Activated CD4-positive, alpha-beta T cell treated with anti-CD3 and anti-CD28 coated beads for 24 hours (primary cell): Measurements from ENCODE around the gene TMPRSS2.

ENCODE experiments used
- DNase-seq, 2 donors: peaks; one replicate each; pipeline ENCODE4 v3.0.0-alpha.2; 2020; ENCODE audit warnings: low read depth in 2 of 2

The TMPRSS2 gene

DNA sequence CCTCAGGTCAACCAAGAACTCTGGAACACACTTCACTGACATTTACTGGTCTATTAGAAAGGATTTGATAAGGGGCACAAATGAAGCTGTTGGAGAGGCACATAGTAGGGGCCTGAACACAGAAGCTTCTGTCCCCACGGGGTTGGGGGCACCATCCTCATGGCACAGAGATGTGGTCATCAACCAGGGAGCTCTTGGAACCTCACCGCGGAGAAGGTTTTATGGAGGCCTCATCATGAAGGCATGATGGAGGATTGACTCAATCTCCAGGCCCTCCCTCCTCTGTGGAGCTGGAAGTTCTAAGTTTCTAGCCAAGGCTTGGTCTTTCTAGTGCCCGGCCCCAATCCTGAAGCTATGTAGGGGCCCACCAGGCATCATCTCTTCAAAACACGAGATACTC lies 58.3 kb downstream of the TMPRSS2 start:
- no peak for DNase-seq

DNA sequence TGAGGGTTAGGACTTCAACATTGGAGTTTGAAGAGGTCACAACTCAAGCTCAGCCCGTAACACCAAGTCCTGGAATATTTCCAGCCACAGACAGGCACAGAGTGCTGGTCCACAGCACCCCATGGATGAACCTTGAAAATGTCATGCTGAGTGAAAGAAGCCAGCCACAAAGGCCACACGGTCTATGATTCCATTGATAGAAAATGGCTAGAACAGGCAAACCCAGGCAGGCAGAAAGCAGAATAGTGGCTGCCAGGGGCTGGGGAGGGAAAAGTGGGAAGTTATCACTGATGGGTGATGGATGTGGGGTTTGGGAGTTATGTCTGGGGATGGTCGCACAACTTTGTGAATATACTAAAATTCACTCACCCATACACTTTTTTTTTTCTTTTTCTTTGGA lies 60.6 kb downstream of the TMPRSS2 start:
- DNase-seq, result no peak

DNA sequence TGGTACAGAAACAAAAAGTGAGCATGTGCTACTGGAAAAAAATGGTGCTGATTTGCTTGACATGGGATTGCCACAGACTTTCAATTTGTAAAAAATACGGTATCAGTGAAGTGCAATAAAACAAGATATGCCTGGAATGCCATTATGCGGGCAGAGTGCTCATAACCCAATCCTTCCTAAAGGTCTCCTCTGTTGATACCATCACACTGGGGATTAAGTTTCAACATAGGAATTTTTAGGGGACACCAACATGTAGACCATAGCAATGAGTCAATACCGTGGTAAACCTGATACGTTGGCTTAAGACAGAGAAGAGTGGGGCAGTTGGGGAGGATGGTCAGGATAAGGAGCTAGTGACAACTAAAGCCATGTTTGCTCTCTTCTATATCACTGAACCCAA lies 61.4 kb downstream of the TMPRSS2 start:
- no peak for DNase-seq

DNA sequence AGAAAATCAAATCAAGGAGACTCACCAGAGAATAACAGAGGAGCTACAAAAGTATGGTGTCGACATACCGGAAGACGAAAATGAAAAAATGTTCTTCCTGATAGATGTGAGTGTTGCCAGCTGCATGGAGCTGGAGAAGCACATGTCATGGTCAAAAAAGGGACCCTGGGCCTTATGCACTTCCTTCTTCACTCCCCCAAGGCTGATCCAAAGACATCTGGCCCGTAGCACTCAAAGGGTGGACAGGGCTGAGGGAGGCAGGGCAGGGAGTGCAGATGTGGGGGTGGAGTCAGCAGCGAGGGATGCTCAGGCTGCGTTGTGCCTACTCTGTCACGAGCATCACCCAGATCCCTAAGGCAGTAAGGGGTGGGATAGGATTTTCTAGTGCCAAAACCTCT lies 62.5 kb downstream of the TMPRSS2 start:
- no peak for DNase-seq

DNA sequence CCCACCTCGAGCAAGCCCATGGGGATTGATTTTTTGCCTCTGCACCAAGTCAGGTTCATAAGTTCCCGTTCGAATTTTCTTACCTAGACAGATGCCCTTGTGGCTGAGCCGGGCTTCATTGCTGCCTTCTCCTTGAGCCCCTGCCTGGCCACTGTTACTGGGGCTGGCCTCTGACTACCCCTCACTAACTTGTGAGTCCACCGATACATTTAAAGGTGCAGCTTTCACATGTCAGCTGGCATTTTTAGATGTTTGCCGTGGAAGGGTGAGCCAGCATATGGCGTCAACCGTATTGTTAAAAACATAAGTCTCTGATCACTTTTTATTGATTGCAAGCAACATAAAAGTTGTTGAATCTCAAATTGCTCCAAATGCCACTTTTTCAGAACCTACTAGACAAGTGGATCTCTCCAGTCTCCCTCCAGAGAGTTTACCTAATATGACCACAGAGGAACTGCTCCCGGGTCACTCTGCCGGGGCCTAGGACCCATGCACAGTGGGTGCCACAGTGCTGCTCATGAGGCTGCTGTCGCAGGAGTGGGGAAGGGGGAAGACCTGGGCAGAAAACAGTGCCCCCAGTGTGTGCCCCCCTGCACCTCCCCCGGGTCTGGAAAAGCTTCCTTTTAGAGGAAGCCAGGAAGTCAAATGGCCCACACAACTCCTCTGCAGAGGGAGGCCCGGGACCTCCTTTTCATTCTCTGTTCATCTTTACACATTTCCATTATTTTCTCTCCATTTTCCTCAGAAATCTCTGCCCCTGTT lies 63.1 kb downstream of the TMPRSS2 start:
- no peak for DNase-seq

DNA sequence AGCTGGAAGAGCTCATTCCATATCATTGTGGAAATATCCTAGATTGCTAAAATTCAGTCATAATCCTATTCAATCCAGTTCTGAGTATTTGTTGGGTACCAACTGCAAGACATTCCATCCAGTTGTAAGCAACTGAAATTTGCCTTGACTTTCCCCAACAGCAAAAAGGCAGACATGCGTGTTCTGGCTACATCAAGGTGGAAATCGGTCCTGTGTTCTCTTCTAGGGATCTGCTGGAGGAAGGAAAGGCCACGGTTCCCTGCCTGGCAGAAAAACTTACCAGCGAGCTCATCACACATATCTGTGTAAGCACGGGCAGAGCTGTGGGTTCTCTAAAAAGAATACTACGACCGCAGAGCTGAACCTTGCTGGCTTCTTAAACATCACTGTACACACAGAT lies 64.4 kb downstream of the TMPRSS2 start:
- no peak for DNase-seq

DNA sequence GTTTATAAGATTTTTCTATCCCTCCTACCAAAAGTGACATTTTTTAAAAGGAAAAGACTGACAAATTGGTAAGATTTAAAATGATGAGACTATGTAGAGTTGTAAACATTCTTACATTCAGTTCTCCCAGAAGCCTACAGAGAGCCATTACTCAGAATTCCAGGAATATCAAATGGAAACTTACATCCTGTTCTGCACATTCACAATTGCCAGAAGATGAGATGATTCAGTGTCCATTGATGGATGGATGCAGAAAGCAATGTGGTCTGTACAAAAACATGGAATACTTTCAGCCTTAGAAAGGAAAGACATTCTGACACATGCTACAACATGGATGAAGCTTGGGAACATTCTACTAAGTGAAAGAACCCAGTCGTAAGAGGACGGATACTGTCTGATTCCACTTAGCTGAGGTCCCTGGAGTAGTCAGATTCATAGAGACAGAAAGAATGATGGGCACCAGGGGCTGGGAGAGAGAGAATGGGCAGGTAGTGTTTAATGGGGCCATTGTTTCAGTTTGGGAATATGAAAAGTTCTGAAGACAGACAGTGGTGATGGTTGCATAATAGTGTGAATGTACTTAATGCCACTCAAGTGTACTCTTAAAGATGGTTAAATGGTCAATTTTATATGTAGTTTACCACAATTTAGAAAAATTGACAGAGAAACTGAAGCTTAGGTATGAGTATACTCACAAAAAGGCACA lies 65.3 kb downstream of the TMPRSS2 start:
- no peak for DNase-seq

DNA sequence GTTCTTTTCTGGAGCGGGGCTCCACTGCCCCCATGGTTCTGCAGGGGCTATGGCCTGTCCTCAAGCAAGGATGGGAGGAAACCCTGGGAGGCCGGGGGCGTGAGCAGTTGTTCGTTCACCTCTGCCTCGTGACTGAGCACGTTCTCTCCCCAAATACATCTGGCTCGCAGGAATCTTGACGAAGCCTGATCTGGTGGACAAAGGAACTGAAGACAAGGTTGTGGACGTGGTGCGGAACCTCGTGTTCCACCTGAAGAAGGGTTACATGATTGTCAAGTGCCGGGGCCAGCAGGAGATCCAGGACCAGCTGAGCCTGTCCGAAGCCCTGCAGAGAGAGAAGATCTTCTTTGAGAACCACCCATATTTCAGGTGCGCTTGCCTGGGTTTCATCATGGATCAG lies 66.4 kb downstream of the TMPRSS2 start:
- DNase-seq, result no peak

DNA sequence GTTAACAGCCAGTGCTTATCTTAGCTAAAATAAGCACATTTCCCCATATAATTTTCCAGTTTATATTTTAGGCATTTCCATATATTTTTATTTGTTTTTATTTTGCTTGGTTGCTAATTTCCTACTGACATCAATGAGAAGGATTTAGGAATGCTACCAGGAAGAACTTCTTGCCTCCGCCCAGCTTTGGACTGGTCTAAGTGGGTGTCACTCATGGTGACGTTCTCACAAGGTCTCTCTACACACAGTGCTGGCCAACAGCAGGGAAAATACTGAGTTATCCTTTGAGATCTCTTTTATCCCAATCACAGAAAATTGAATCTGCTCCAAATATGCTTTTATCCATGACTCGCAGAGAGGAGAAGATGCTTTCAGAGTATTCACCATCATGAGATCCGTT lies 68.7 kb downstream of the TMPRSS2 start:
- no peak for DNase-seq

DNA sequence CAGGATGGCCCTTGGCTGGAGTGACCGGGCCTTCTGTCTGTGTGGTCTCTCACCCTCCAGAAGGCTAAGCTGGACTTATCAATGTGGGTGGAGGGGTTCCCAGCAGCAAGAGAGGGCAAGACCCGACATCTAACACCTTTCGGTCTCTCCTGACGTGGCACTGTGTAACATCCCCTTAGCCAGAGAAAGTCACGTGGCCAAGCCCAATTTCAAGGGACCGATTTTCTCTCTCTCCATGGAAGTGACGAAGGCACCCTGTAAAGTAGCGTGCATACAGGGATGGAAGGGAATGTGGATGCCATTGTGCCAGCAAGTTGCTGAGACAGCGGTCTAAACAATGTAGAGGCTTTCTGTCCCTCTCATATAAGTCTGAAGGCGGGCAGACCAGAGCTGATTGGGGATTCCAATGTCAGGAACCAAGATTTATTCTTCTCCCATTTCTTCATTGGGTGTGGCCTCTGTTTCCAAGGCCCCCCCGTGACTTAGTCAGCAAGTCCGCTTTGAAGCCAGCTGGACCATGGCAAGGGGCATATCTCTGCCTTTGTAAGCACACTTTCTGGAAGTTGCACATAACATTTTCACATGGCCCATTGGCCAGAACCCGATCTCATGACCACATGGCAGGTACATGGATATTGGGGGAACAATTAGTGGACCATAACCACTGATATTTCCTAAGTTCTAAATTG lies 69.4 kb downstream of the TMPRSS2 start:
- DNase-seq, result no peak

DNA sequence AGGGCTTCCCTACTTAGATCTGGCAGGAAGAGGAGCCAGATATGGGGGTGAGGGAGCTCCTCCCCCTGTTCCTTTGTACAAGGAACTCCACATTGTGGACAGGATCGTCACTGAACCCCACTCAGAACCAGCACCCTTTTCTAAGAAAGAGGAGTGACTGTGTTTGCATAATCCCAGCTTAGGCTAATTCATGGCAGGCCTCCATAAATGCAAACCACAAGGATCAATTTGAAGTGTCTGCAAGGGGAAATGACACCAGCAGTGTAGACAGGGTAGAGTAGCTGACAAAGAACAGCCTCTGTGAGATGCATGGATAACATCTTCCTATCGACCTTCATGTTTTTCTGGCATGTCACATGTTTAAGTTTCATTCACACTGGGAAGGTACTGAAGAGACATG lies 70.2 kb downstream of the TMPRSS2 start:
- no peak for DNase-seq

DNA sequence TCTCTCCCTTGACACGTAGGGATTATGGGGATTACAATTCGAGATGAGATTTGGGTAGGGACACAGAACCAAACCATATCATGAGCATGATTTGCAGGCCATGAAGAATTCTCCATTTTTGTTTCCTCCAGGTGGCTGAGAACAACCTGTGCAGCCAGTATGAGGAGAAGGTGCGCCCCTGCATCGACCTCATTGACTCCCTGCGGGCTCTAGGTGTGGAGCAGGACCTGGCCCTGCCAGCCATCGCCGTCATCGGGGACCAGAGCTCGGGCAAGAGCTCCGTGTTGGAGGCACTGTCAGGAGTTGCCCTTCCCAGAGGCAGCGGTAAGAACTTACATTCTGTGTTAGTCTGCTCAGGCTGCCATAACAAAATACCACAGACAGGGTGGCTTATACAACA lies 72.3 kb downstream of the TMPRSS2 start:
- no peak for DNase-seq

DNA sequence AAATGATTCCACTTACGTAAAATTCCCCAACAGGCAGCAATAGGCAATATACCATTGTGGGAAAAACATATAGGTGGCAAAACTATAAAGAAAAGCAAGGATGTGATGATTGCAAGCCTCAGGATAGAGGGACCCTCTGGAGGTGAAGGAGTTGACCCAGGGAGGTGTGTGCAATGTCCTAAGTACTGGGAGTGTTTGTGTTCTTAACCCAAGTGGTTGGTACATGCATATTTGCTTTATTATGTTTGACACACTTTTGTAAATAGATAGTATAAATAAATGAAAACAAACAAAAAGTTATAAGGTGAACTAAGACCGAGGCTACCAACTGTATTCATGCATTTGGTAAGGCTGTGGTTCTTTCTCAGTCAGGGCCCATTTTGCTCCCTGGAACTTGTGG lies 74.4 kb downstream of the TMPRSS2 start:
- DNase-seq, result no peak

DNA sequence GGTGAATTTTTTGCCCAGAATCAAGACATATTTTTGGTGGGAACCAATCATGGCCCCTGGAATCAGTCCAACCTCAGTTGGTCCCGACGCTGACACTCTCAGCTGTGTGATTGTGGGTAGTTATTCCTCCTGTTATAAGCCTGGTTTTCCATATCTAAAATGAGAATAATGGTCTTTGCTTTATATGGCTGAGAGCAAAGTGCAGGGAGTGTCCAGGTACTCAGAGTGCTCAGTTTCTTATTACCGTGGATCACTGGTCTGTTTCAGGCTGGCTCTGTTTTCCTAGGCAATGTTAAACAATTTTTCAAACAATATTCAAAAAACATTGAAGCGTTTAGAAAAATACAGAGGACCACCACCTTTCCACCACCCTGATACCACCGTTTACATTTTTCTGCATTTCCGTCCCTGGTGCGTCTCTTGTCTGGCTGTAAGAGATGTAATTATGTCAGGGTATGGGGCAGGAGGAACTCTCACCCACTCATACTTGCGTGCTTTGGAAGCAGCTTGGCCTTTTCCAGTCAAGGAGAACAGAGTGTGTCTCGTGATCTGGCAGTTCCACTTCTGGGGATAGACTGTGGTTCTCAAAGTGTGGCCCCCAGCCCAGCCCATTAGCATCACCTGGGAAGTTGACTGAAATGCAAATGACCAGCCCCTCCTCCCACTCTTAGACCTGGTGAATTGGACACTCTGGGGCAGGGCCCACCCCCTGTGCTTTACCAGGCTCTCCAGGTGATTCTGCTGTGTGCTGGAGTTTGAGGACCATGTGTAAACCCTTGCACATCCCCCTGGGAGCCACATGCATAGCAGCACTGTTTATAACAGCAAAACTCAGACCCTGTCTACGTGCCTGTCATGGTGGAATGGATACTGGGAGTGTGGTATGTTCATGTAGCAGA lies 75.1 kb downstream of the TMPRSS2 start:
- no peak for DNase-seq

DNA sequence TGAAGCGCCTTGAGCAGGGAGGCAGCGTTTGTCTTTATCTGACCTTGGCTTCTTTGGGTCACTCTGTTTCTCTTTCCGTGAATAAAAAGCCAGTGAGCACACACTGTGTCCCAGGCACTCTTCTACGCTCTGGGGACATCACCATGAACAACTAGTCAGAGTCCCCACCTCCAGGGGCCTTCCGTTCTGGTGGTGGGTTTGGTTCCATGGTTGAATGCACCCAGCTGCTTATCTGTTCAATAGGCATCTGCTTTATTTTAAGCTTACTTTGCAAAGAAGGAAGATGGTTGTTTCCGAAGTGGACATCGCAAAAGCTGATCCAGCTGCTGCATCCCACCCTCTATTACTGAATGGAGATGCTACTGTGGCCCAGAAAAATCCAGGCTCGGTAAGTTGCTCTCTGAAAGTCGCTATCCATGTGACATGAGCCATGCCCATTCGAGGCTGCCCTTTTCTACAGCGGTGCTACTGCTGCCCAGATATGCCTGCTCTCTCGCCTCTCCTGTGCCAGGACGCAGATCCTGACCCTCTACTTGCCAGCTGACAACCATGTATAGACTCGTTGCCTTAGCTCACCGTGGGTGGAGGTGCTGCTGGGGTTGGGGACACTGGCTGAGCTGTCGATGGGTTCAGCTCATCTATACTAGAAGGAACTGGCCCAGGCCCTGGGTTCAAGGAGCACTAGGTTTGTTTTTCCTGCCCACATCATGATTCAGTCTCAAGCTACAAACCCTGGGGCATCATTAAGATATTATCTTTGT lies 76.0 kb downstream of the TMPRSS2 start:
- no peak for DNase-seq

DNA sequence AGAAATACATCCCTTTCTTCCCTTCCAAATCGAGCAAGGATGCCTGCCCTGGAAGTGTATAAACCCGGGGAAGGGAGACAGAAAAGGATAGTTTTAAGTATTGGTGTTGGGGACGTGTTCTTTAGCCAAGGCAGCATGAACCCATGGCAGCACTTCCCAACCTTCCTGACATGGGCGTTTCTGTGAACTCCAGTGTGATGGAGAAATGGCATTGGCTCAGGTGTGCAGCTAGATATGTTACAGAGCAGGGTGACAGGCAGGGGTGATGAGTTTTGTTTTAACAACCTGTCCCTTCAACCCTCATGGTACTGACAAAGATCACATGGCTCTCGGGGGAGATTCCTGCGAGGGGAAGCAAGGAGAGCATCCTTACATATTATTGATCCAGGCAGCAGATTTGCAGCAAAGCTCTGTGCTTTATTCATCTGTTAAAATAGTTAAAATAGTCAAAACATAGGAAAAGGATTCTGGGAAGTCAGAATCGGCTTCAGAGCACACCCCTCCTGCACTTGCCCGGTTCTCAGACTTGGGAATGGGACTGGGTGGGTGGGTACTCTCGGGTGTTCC lies 78.0 kb downstream of the TMPRSS2 start:
- no peak for DNase-seq

DNA sequence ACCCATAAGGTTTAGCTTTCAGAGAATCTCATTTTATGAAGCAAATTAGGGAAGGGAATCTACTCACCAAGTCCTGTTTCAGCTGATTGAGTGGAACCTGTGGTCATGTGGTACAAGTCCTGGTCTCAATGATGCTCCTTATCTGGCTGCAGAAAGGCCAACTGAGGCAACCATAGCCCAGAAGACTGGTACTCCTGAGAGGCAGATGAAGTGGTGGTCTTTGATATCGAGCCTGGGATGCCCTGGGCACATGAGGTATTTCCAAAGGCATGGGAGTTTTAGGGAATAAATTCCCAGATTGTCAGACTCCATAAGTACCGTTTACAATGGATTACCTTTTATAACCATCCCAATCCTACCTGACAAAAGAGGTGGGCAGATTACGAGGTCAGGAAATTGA lies 78.7 kb downstream of the TMPRSS2 start:
- DNase-seq, result no peak

DNA sequence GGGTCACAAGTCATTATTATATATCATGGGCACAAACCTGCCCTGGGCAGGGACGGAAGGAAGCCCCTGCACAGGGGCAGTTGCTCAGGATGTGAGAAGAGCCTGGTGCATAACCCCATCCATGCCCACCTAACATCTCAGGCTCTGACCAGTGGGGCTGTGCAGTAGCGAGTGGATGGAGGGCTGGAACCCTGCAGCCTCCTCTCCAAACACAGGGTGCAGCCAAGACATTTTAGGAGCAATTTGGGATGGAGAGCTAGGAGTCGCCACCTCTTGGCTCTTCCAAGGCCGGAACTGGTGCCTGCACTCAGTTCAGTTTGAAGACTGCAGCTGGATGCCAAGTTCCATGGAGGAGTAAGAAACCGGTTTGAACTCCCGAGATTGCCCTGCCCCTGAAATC lies 79.1 kb downstream of the TMPRSS2 start:
- DNase-seq, result no peak

DNA sequence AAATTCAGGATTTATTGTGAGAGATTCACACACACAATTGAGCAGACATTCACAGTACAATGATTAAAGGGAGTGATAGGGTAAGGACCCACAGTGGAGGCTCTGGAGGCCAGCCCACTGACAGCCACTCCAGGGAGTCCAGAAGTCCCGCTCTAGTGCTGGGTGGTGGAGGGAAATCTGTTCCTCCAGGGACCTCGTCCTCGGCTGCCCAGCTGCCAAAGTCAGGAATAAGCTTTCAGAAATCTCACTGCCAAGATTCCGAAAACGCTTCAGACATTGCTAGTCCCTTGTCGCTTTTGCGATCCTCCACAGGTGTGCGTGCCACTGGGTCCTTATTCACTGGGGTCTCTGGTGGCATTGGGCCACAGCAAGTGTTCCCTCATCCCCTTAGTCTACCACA lies 79.6 kb downstream of the TMPRSS2 start:
- no peak for DNase-seq

DNA sequence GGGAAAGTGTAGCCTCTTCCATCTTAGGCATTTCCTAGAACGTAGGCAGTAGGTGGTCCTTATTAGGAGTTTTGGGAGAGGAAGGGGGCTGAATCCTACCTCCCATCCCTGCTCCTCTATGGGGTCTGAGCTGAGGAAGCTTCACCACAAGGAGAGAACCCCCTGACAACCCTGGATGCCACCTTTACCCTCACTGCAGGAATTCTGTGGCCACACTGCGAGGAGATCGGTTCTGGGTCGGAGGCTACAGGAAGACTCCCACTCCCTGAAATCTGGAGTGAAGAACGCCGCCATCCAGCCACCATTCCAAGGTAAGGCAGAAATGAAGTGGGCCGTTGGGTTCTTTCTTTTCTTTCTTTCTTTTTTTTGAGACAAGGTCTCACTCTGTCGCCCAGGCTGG lies 80.4 kb downstream of the TMPRSS2 start:
- no peak for DNase-seq
